OCI-LY7 (cell line): ENCODE measurements around the gene INTS14. TPM values are rescaled to one million over a fixed set of nuclear protein-coding genes. Genes with fewer than 3 reads are reported as not detected.

Experiments
- BruUV-seq: library from RNA; stranded (reverse); fragments of 400-500 nt; replicated peaks from 2 replicates; lab custom pipeline; 2021; lab: Mats Ljungman, UMichigan
- CTCF ChIA-PET: fragments of 300-600 bp; sonication (Branson Sonifier 250); formaldehyde crosslinking; loops from one replicate; lab custom pipeline; 2022; ENCODE audit warnings: antibody characterized with exemption; ENCODE audit not compliant: unreplicated experiment; lab: Charles Lee
- POLR2A ChIA-PET: fragments of 300-600 bp; sonication (Branson Sonifier 250); formaldehyde crosslinking; loops from one replicate; lab custom pipeline; 2022; ENCODE audit warnings: antibody characterized with exemption; lab: Charles Lee
- DNase-seq: peaks from one replicate; pipeline ENCODE4 v3.0.0-alpha.2; 2015; ENCODE audit warnings: low spot score
- H2AFZ ChIP-seq: fragments of 200-600 bp; sonication (generic), shearing (Covaris generic); 2 replicates; pipeline ENCODE4 v1.6.1; 2014; ENCODE audit warnings: mild to moderate bottlenecking, antibody characterized with exemption, low read length, moderate library complexity
- H3K27ac ChIP-seq: fragments of 200-600 bp; sonication (generic); 2 replicates; pipeline ENCODE4 v1.5.1; 2014; ENCODE audit warnings: mixed run types, low read depth, mild to moderate bottlenecking, moderate library complexity, low read length, inconsistent platforms; ENCODE audit not compliant: poor library complexity, severe bottlenecking
- H3K36me3 ChIP-seq: fragments of 200-600 bp; sonication (generic); 2 replicates; pipeline ENCODE4 v1.6.1; 2014; ENCODE audit warnings: mild to moderate bottlenecking, antibody characterized with exemption, low read length, moderate library complexity, mixed read lengths; ENCODE audit not compliant: insufficient read depth
- H3K4me1 ChIP-seq: fragments of 200-600 bp; sonication (generic); 2 replicates; pipeline ENCODE4 v1.5.1; 2014; ENCODE audit warnings: mild to moderate bottlenecking, low read length; ENCODE audit not compliant: insufficient read depth, poor library complexity, severe bottlenecking
- H3K4me2 ChIP-seq: fragments of 200-600 bp; sonication (generic); 2 replicates; pipeline ENCODE4 v1.6.1; 2014; ENCODE audit warnings: mild to moderate bottlenecking, low read length
- H3K4me3 ChIP-seq: fragments of 200-600 bp; sonication (generic); 2 replicates; pipeline ENCODE4 v1.5.1; 2014; ENCODE audit warnings: mild to moderate bottlenecking, low read depth, low read length; ENCODE audit not compliant: poor library complexity, severe bottlenecking
- H3K79me2 ChIP-seq: fragments of 200-600 bp; sonication (generic); 2 replicates; pipeline ENCODE4 v1.6.1; 2016; ENCODE audit warnings: low read depth, mild to moderate bottlenecking, low read length, moderate library complexity, mixed read lengths; ENCODE audit not compliant: insufficient read depth
- H3K9me2 ChIP-seq: fragments of 200-600 bp; sonication (generic); 2 replicates; pipeline ENCODE4 v1.6.1; 2016; ENCODE audit warnings: mild to moderate bottlenecking, low read length, mixed read lengths; ENCODE audit not compliant: insufficient read depth
- H3K9me3 ChIP-seq: fragments of 200-600 bp; sonication (generic); 2 replicates; pipeline ENCODE4 v1.6.1; 2014; ENCODE audit warnings: mild to moderate bottlenecking, mixed run types, low read length, mixed read lengths
- H4K20me1 ChIP-seq: fragments of 200-600 bp; sonication (generic); 2 replicates; pipeline ENCODE4 v1.6.1; 2014; ENCODE audit warnings: mild to moderate bottlenecking, antibody characterized with exemption, low read length, moderate library complexity, mixed read lengths; ENCODE audit not compliant: insufficient read depth
- CTCF ChIP-seq: fragments of 200-600 bp; sonication (generic); conservative IDR thresholded peaks from 2 replicates; pipeline ENCODE4 v1.5.1; 2014; ENCODE audit warnings: mild to moderate bottlenecking, antibody characterized with exemption, low read length, moderate library complexity, mixed read lengths
- EZH2phosphoT487 ChIP-seq: fragments of 200-600 bp; sonication (generic); IDR thresholded peaks from 2 replicates; pipeline ENCODE4 v1.6.1; 2018; ENCODE audit warnings: low read depth, borderline replicate concordance, mild to moderate bottlenecking, mixed run types, antibody characterized with exemption, low read length, moderate library complexity, mixed read lengths
- intact Hi-C: fragments of 100-400 bp; cut with micrococcal nuclease; formaldehyde crosslinking; loops from one replicate; pipeline ENCODE4 v1.10.0; 2022; ENCODE audit not compliant: unreplicated experiment
- total RNA-seq, 2 experiments: library from RNA; depleted of rRNA in 1 of 2; stranded (reverse); fragments of >200 nt in 1 of 2; shearing (Covaris generic) in 1 of 2; gene quantifications; 2 replicates each; pipeline ENCODE4 v1.2.3, GENCODE V29; 2014 to 2022

Gene INTS14
- total RNA-seq, 2 experiments from 2014 or later: 45.8 to 46.7 TPM

GRCh38 chr15:65650312-65651041, 39.5 kb upstream of the INTS14 start:
- Histone ChIP-seq H3K4me3 (no peak overlapping the region), H3K27ac (no peak overlapping the region), H3K9me2 (no peaks in the 10 kb centered on the region), H2AFZ (no peak overlapping the region), H3K4me1 (no peaks in the 10 kb centered on the region), H3K79me2 (no peaks in the 10 kb centered on the region), H3K36me3 (peaks cover 34% of the 10 kb centered on the region), H3K4me2 (no peak overlapping the region), H3K9me3 (no peaks in the 10 kb centered on the region), H4K20me1 (no peaks in the 10 kb centered on the region)
- TF ChIP-seq CTCF (no peak), EZH2phosphoT487 (no peak)
- intact Hi-C loops: no loop called here
- CTCF ChIA-PET: no interaction called here
- no peak for DNase-seq
- no TSS peak for BruUV-seq
- POLR2A ChIA-PET: interaction anchor here (0.6 to 1.3 kb wide), 2 partner anchors 9 to 519 kb away, joined by 3 to 4 read pairs; no protein-coding TSS in a partner anchor

- Histone ChIP-seq H2AFZ (no peak overlapping the region), H3K79me2 (no peaks in the 10 kb centered on the region), H3K36me3 (peaks cover 4% of the 10 kb centered on the region; the same call in 1 of the 2 replicates), H3K9me3 (no peaks in the 10 kb centered on the region), H3K4me3 (no peak overlapping the region), H3K4me1 (peaks cover 9% of the 10 kb centered on the region), H3K9me2 (no peaks in the 10 kb centered on the region), H4K20me1 (no peaks in the 10 kb centered on the region), H3K27ac (no peak overlapping the region), H3K4me2 (no peak overlapping the region)
- DNase-seq: no peak
- ChIA-PET CTCF (no interaction called here), POLR2A (interaction anchor here (0.9 kb wide), 1 partner anchor 43 kb away, joined by 3 read pairs; no protein-coding TSS in a partner anchor)
- TF ChIP-seq CTCF (no peak), EZH2phosphoT487 (no peak)
- BruUV-seq: no TSS peak
- intact Hi-C loops: no loop called here
These were observed 35.6 kb upstream of the INTS14 start for GRCh38 chr15:65646486-65646885.

- intact Hi-C loops: no loop called here
- Histone ChIP-seq H3K4me3 (no peak overlapping the region), H3K79me2 (no peaks in the 10 kb centered on the region), H3K4me2 (no peak overlapping the region), H3K27ac (no peak overlapping the region), H2AFZ (no peak overlapping the region), H3K9me2 (no peaks in the 10 kb centered on the region), H4K20me1 (no peaks in the 10 kb centered on the region), H3K36me3 (no peaks in the 10 kb centered on the region), H3K4me1 (peaks cover 9% of the 10 kb centered on the region), H3K9me3 (no peaks in the 10 kb centered on the region)
- POLR2A ChIA-PET: interaction anchor here (0.9 kb wide), 1 partner anchor 14 kb away, joined by 3 read pairs; no protein-coding TSS in a partner anchor
- BruUV-seq: no TSS peak
- no peak for TF ChIP-seq CTCF
- CTCF ChIA-PET: no interaction called here
- no peak for DNase-seq
These were observed 34.5 kb upstream of the INTS14 start for GRCh38 chr15:65645392-65645791.
